UCSD-AML1 (cell line): Measurements from ENCODE around the gene LDLRAD4.

Experiments
- DNase-seq: peaks from one replicate; lab custom pipeline; 2025; ENCODE audit not compliant: unreplicated experiment; lab: John Stamatoyannopoulos, UW

Gene LDLRAD4

GRCh38 chr18:13524811-13525210 lies 306.3 kb downstream of the LDLRAD4 start:
- no peak for DNase-seq

GRCh38 chr18:13525381-13526029 lies 306.9 kb downstream of the LDLRAD4 start:
- DNase-seq, result no peak

GRCh38 chr18:13526519-13526918 lies 308.0 kb downstream of the LDLRAD4 start:
- DNase-seq, result no peak

- DNase-seq, result no peak
These were observed 308.7 kb downstream of the LDLRAD4 start for GRCh38 chr18:13527256-13527655.

GRCh38 chr18:13527730-13528129 lies 309.2 kb downstream of the LDLRAD4 start:
- no peak for DNase-seq

GRCh38 chr18:13528739-13529392 lies 310.3 kb downstream of the LDLRAD4 start:
- DNase-seq, result no peak

- no peak for DNase-seq
These were observed 311.7 kb downstream of the LDLRAD4 start for GRCh38 chr18:13530033-13530878.

- DNase-seq, result peak; percentile 54
These were observed 312.4 kb downstream of the LDLRAD4 start for GRCh38 chr18:13530879-13531387.

GRCh38 chr18:13531681-13532325 lies 313.2 kb downstream of the LDLRAD4 start:
- DNase-seq, result no peak

GRCh38 chr18:13532406-13533075 lies 314.0 kb downstream of the LDLRAD4 start:
- no peak for DNase-seq

- DNase-seq, result no peak
These were observed 316.1 kb downstream of the LDLRAD4 start for GRCh38 chr18:13534631-13535030.

- no peak for DNase-seq
These were observed 318.0 kb downstream of the LDLRAD4 start for GRCh38 chr18:13536578-13536977.

GRCh38 chr18:13537022-13537780 lies 318.6 kb downstream of the LDLRAD4 start:
- no peak for DNase-seq

GRCh38 chr18:13538630-13539029 lies 320.1 kb downstream of the LDLRAD4 start:
- no peak for DNase-seq

GRCh38 chr18:13539050-13539449 lies 320.5 kb downstream of the LDLRAD4 start:
- no peak for DNase-seq

- DNase-seq, result no peak
These were observed 321.4 kb downstream of the LDLRAD4 start for GRCh38 chr18:13539843-13540476.

GRCh38 chr18:13540477-13541182 lies 322.1 kb downstream of the LDLRAD4 start:
- no peak for DNase-seq

- DNase-seq, result no peak
These were observed 323.3 kb downstream of the LDLRAD4 start for GRCh38 chr18:13541621-13542519.
